Measurements from ENCODE around the gene NTSR2.

Gene NTSR2

DNA sequence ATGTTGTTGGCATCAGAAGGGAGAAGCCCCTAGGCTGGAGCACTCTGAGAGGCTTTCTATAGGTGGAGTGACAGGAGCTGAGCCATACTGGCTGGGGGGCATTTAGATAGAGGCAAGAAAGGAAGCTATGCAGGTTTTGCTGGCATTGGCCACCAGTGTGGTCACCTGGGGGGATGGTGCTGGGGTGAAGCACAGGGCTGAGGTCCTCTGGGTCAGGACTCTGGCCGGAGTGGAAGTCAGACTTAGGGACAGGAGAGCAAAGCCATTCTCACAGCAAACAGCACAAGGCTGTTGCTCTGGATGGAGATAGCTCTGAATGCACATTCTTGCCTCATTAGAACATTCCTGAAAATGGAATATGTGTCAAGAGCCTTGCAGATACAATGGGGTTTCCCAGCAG lies 47.4 kb downstream of the NTSR2 start:
- no peak overlapping the region for H3K4me2 ChIP-seq (ENCODE audit: low read length)
- WGBS (ENCODE audit: extremely low coverage, insufficient coverage, low lambda C conversion rate), result no CpG with 5 or more reads among the region's 1 CpG
- H3K9ac ChIP-seq (ENCODE audit: low read length), result no peak overlapping the region
- no peak overlapping the region for H3K27ac ChIP-seq (ENCODE audit: low read depth, low read length)
- no peak overlapping the region for H2BK5ac ChIP-seq (ENCODE audit: low read length)
- H3K23ac ChIP-seq (ENCODE audit: low read length), result no peak overlapping the region
- no peaks in the 10 kb centered on the region for H3K27me3 ChIP-seq (ENCODE audit: insufficient read depth, low read length, poor library complexity)
- no peaks in the 10 kb centered on the region for H3K79me2 ChIP-seq (ENCODE audit: control insufficient read depth, insufficient read depth, low read length)
- H2AK5ac ChIP-seq (ENCODE audit: low read length), result no peak overlapping the region
- peak; percentile 17 for DNase-seq
- H3K36me3 ChIP-seq (ENCODE audit: control insufficient read depth, insufficient read depth, low read length), result peaks cover 3% of the 10 kb centered on the region
- H2BK15ac ChIP-seq (replicated peaks; ENCODE audit: low read depth), result no peak overlapping the region
- H2BK120ac ChIP-seq (ENCODE audit: low read depth, low read length), result no peak overlapping the region
- H4K5ac ChIP-seq (ENCODE audit: low read length), result no peak overlapping the region
- H3K4me3 ChIP-seq (ENCODE audit: low read length), result no peak overlapping the region
- no peaks in the 10 kb centered on the region for H3K79me1 ChIP-seq (ENCODE audit: low read length)
- H3K56ac ChIP-seq (ENCODE audit: low read length), result no peak overlapping the region
- no peak overlapping the region for H3K4ac ChIP-seq (ENCODE audit: low read depth, low read length)
- H4K8ac ChIP-seq (ENCODE audit: low read depth, low read length), result no peak overlapping the region
- H3K18ac ChIP-seq (ENCODE audit: low read length), result no peak overlapping the region
- H3K4me1 ChIP-seq (ENCODE audit: control insufficient read depth, low read depth, low read length), result no peaks in the 10 kb centered on the region

DNA sequence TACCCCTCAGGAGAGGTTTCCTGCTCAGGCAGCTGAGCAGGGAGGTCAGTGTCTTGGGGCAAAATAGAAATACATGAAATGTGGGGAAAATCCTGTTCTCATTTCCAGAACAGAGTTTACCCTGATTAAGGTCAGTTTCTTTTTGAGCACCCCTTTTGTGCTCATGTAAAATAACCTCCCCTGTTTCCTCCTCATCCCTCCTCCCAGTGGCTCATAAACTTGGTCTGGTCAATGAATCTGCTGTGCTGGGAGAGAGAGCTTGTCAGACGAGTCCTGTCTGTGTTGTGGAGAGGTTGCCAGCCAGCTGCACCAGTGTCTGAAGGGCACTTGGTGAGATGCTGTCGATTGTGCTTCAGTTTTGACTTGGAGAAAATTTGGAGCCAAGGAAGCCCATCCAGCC lies 48.6 kb downstream of the NTSR2 start:
- no CpG with 5 or more reads among the region's 2 CpGs for WGBS (ENCODE audit: extremely low coverage, insufficient coverage, low lambda C conversion rate)
- H3K4me1 ChIP-seq (ENCODE audit: control insufficient read depth, low read depth, low read length), result no peaks in the 10 kb centered on the region
- H2BK120ac ChIP-seq (ENCODE audit: low read depth, low read length), result no peak overlapping the region
- no peak overlapping the region for H3K4ac ChIP-seq (ENCODE audit: low read depth, low read length)
- peaks cover 3% of the 10 kb centered on the region for H3K36me3 ChIP-seq (ENCODE audit: control insufficient read depth, insufficient read depth, low read length)
- no peak overlapping the region for H3K56ac ChIP-seq (ENCODE audit: low read length)
- H2BK5ac ChIP-seq (ENCODE audit: low read length), result no peak overlapping the region
- no peak overlapping the region for H4K8ac ChIP-seq (ENCODE audit: low read depth, low read length)
- H2BK15ac ChIP-seq (replicated peaks; ENCODE audit: low read depth), result no peak overlapping the region
- no peak overlapping the region for H3K4me2 ChIP-seq (ENCODE audit: low read length)
- no peaks in the 10 kb centered on the region for H3K27me3 ChIP-seq (ENCODE audit: insufficient read depth, low read length, poor library complexity)
- H4K5ac ChIP-seq (ENCODE audit: low read length), result no peak overlapping the region
- H3K23ac ChIP-seq (ENCODE audit: low read length), result no peak overlapping the region
- H3K79me1 ChIP-seq (ENCODE audit: low read length), result no peaks in the 10 kb centered on the region
- no peak overlapping the region for H2AK5ac ChIP-seq (ENCODE audit: low read length)
- H3K9ac ChIP-seq (ENCODE audit: low read length), result no peak overlapping the region
- H3K27ac ChIP-seq (ENCODE audit: low read depth, low read length), result no peak overlapping the region
- H3K79me2 ChIP-seq (ENCODE audit: control insufficient read depth, insufficient read depth, low read length), result no peaks in the 10 kb centered on the region
- no peak overlapping the region for H3K4me3 ChIP-seq (ENCODE audit: low read length)
- no peak for DNase-seq
- no peak overlapping the region for H3K18ac ChIP-seq (ENCODE audit: low read length)

DNA sequence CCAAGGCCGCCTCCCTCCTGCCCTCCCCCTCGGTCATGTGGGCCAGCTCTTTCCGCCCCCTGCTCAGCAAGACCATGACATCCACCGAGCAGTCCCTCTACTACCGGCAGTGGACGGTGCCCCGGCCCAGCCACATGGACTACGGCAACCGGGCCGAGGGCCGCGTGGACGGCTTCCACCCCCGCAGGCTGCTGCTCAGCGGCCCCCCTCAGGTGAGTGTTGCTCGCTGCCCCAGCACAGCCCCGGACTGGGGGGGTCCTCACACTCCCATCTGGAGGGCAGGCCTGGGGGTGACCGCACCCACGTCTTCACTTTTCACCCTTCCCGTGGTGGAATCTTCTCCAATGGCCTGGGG lies 51.3 kb downstream of the NTSR2 start:
- H3K79me2 ChIP-seq (ENCODE audit: control insufficient read depth, insufficient read depth, low read length), result no peaks in the 10 kb centered on the region
- no peak overlapping the region for H3K4me2 ChIP-seq (ENCODE audit: low read length)
- H2AK5ac ChIP-seq (ENCODE audit: low read length), result no peak overlapping the region
- H3K36me3 ChIP-seq (ENCODE audit: control insufficient read depth, insufficient read depth, low read length), result no peaks in the 10 kb centered on the region
- H3K4me1 ChIP-seq (ENCODE audit: control insufficient read depth, low read depth, low read length), result no peaks in the 10 kb centered on the region
- H2BK5ac ChIP-seq (ENCODE audit: low read length), result no peak overlapping the region
- no peak overlapping the region for H3K18ac ChIP-seq (ENCODE audit: low read length)
- no peaks in the 10 kb centered on the region for H3K79me1 ChIP-seq (ENCODE audit: low read length)
- no peak overlapping the region for H3K4ac ChIP-seq (ENCODE audit: low read depth, low read length)
- no peak overlapping the region for H4K5ac ChIP-seq (ENCODE audit: low read length)
- no peak overlapping the region for H4K8ac ChIP-seq (ENCODE audit: low read depth, low read length)
- no peak overlapping the region for H2BK15ac ChIP-seq (replicated peaks; ENCODE audit: low read depth)
- H3K56ac ChIP-seq (ENCODE audit: low read length), result no peak overlapping the region
- DNase-seq, result no peak
- no peak overlapping the region for H3K4me3 ChIP-seq (ENCODE audit: low read length)
- no peak overlapping the region for H3K27ac ChIP-seq (ENCODE audit: low read depth, low read length)
- H3K23ac ChIP-seq (ENCODE audit: low read length), result no peak overlapping the region
- no peaks in the 10 kb centered on the region for H3K27me3 ChIP-seq (ENCODE audit: insufficient read depth, low read length, poor library complexity)
- no peak overlapping the region for H3K9ac ChIP-seq (ENCODE audit: low read length)
- no peak overlapping the region for H2BK120ac ChIP-seq (ENCODE audit: low read depth, low read length)
- no CpG with 5 or more reads among the region's 20 CpGs for WGBS (ENCODE audit: extremely low coverage, insufficient coverage, low lambda C conversion rate)

DNA sequence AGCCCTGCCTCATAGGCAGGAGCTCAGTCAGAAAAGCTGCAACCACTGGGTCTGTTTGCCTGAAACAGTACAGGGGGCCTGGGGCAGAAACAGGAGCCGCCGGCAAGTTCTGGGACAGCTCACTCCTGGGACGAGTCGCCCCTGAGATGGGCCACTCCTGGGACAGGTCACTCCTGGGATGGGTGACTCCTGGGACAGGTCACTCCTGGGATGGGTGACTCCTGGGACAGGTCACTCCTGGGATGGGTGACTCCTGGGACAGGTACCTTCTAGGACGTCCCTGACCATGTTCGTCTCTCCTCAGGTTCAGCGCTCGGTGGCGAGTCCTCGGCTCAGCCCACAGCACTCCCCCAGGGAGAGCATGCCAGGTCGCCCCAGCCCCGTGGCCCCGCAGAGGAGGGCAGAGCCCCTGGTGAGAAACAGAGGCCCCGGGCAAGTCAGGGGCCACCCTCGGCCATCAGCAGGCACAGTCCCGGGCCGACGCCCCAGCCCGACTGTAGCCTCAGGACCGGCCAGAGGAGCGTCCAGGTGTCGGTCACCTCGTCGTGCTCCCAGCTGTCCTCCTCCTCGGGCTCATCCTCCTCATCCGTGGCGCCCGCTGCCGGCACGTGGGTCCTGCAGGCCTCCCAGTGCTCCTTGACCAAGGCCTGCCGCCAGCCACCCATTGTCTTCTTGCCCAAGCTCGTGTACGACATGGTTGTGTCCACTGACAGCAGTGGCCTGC lies 51.8 kb downstream of the NTSR2 start:
- Histone ChIP-seq H3K56ac (ENCODE audit: low read length) (no peak overlapping the region), H4K5ac (ENCODE audit: low read length) (no peak overlapping the region), H3K27ac (ENCODE audit: low read depth, low read length) (no peak overlapping the region), H3K4me2 (ENCODE audit: low read length) (no peak overlapping the region), H3K27me3 (ENCODE audit: insufficient read depth, low read length, poor library complexity) (no peaks in the 10 kb centered on the region), H3K4me1 (ENCODE audit: control insufficient read depth, low read depth, low read length) (no peaks in the 10 kb centered on the region), H3K18ac (ENCODE audit: low read length) (no peak overlapping the region), H3K9ac (ENCODE audit: low read length) (no peak overlapping the region), H2BK15ac (replicated peaks; ENCODE audit: low read depth) (no peak overlapping the region), H3K4me3 (ENCODE audit: low read length) (no peak overlapping the region), H3K79me1 (ENCODE audit: low read length) (no peaks in the 10 kb centered on the region), H3K79me2 (ENCODE audit: control insufficient read depth, insufficient read depth, low read length) (no peaks in the 10 kb centered on the region), H3K23ac (ENCODE audit: low read length) (no peak overlapping the region), H3K4ac (ENCODE audit: low read depth, low read length) (no peak overlapping the region), H3K36me3 (ENCODE audit: control insufficient read depth, insufficient read depth, low read length) (no peaks in the 10 kb centered on the region), H2BK120ac (ENCODE audit: low read depth, low read length) (no peak overlapping the region), H2AK5ac (ENCODE audit: low read length) (no peak overlapping the region), H4K8ac (ENCODE audit: low read depth, low read length) (no peak overlapping the region), H2BK5ac (ENCODE audit: low read length) (no peak overlapping the region)
- DNase-seq, result no peak
- no CpG with 5 or more reads among the region's 33 CpGs for WGBS (ENCODE audit: extremely low coverage, insufficient coverage, low lambda C conversion rate)

DNA sequence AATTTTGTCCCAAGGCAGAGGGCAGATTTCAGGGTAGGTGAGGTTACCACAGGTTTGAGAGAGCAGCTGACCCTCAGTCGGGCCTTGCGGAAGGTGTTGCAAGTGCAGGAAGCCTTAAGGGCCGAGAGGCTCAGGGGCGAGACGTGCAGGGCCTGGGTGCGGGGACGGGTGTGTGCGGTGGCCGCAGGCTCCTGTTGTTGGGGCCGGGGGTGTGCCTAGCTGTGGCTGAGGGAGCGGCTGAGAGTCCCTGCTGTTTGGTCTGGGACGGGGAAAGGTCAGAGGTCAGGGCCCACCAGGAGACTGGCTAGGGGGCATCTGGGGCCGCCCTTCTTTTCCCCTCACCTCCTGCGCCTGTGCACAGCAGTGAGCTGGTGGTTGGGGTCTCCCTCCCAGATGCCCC lies 52.5 kb downstream of the NTSR2 start:
- Histone ChIP-seq H2BK15ac (replicated peaks; ENCODE audit: low read depth) (no peak overlapping the region), H2AK5ac (ENCODE audit: low read length) (no peak overlapping the region), H2BK5ac (ENCODE audit: low read length) (no peak overlapping the region), H3K4me1 (ENCODE audit: control insufficient read depth, low read depth, low read length) (no peaks in the 10 kb centered on the region), H3K9ac (ENCODE audit: low read length) (no peak overlapping the region), H3K27ac (ENCODE audit: low read depth, low read length) (no peak overlapping the region), H3K23ac (ENCODE audit: low read length) (no peak overlapping the region), H3K4ac (ENCODE audit: low read depth, low read length) (no peak overlapping the region), H3K4me2 (ENCODE audit: low read length) (no peak overlapping the region), H4K8ac (ENCODE audit: low read depth, low read length) (no peak overlapping the region), H3K27me3 (ENCODE audit: insufficient read depth, low read length, poor library complexity) (no peaks in the 10 kb centered on the region), H2BK120ac (ENCODE audit: low read depth, low read length) (no peak overlapping the region), H3K79me2 (ENCODE audit: control insufficient read depth, insufficient read depth, low read length) (no peaks in the 10 kb centered on the region), H3K18ac (ENCODE audit: low read length) (no peak overlapping the region), H3K56ac (ENCODE audit: low read length) (no peak overlapping the region), H3K4me3 (ENCODE audit: low read length) (no peak overlapping the region), H3K79me1 (ENCODE audit: low read length) (no peaks in the 10 kb centered on the region), H3K36me3 (ENCODE audit: control insufficient read depth, insufficient read depth, low read length) (no peaks in the 10 kb centered on the region), H4K5ac (ENCODE audit: low read length) (no peak overlapping the region)
- no peak for DNase-seq
- no CpG with 5 or more reads among the region's 14 CpGs for WGBS (ENCODE audit: extremely low coverage, insufficient coverage, low lambda C conversion rate)

DNA sequence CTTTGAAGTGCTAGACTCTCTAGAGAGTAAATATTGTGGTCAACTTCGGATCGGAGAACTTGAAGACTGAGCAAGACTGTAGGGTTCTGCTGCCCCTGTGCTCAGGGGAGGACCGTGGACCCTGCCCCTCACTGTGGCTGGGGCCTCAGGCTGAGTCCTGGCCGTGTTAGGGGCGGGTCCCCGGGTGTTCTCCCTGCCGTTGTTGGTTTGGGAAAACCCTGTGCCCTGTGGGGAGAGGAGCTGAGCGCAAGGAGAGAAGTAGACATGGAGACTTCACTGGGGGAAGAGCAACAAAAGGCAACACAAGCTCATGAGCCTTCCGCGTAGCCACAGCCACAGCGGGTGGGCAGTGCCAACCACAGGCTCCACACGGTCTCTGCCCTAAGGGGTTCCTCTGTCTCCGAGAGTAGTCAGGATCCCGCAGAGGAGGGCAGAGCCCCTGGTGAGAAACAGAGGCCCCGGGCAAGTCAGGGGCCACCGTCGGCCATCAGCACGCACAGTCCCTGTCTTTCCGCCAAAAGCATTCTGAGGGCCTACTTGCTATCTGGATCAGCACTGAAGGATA lies 53.1 kb downstream of the NTSR2 start:
- WGBS (ENCODE audit: extremely low coverage, insufficient coverage, low lambda C conversion rate), result no CpG with 5 or more reads among the region's 19 CpGs
- no peak overlapping the region for H3K4ac ChIP-seq (ENCODE audit: low read depth, low read length)

More for the DNA sequence above, 53.1 kb downstream of the NTSR2 start:
- Histone ChIP-seq H3K9ac (ENCODE audit: low read length) (no peak overlapping the region), H3K56ac (ENCODE audit: low read length) (no peak overlapping the region), H3K4me1 (ENCODE audit: control insufficient read depth, low read depth, low read length) (no peaks in the 10 kb centered on the region), H3K27ac (ENCODE audit: low read depth, low read length) (no peak overlapping the region), H3K23ac (ENCODE audit: low read length) (no peak overlapping the region), H2BK15ac (replicated peaks; ENCODE audit: low read depth) (no peak overlapping the region), H3K79me2 (ENCODE audit: control insufficient read depth, insufficient read depth, low read length) (no peaks in the 10 kb centered on the region), H3K79me1 (ENCODE audit: low read length) (no peaks in the 10 kb centered on the region), H2AK5ac (ENCODE audit: low read length) (no peak overlapping the region), H3K36me3 (ENCODE audit: control insufficient read depth, insufficient read depth, low read length) (no peaks in the 10 kb centered on the region), H2BK120ac (ENCODE audit: low read depth, low read length) (no peak overlapping the region), H2BK5ac (ENCODE audit: low read length) (no peak overlapping the region), H4K5ac (ENCODE audit: low read length) (no peak overlapping the region), H3K4me3 (ENCODE audit: low read length) (no peak overlapping the region), H3K4me2 (ENCODE audit: low read length) (no peak overlapping the region), H4K8ac (ENCODE audit: low read depth, low read length) (no peak overlapping the region), H3K18ac (ENCODE audit: low read length) (no peak overlapping the region), H3K27me3 (ENCODE audit: insufficient read depth, low read length, poor library complexity) (no peaks in the 10 kb centered on the region)
- no peak for DNase-seq
